Testis (tissue), 2 donors: ENCODE measurements around the gene C20orf202.

Experiments used
- CTCF ChIP-seq, 3 experiments: fragments of 450-650 bp in 2 of 3; fragments of 200-600 bp in 1 of 3; sonication (generic) in 1 of 3; IDR thresholded peaks; one replicate each; pipeline ENCODE4 v1.5.1; 2016 to 2019; ENCODE audit warnings: antibody characterized with exemption in 3 of 3, mild to moderate bottlenecking in 2 of 3, moderate library complexity in 1 of 3
- POLR2A ChIP-seq: fragments of 450-650 bp; IDR thresholded peaks from one replicate; pipeline ENCODE4 v1.6.1; 2017; ENCODE audit warnings: antibody characterized with exemption, mild to moderate bottlenecking, moderate library complexity

DNA sequence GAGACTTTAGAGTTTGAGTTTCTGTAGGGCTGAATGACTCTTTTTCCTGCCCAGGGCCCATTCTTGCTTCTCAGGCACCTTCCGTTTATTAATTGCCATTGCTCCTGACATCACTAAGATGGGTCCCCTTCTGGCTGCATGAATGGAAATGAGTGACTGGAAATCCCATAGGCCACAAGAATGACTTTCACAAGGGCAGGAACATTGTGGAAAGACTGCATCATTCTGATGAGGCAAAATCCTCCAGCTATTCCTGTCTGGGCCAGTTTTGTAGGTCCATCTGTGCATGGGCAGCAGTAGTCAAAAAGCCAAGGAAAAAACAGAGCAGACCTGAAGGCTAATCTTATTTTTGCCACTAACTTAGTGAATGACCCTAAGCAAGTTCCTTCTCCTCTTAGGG, 37.7 kb upstream of the C20orf202 start:
- TF ChIP-seq CTCF (IDR thresholded peaks at IDR 0.05) (no peak), POLR2A (no peak)
